ENCODE results near the gene RAB44.

The RAB44 gene

GRCh38 chr6:36776167-36776566, 78.5 kb downstream of the RAB44 start:
- H4K20me1 ChIP-seq (ENCODE audit: insufficient read depth, low read length), result no peaks in the 10 kb centered on the region
- H2AFZ ChIP-seq (ENCODE audit: low read depth, low read length), result no peak overlapping the region
- TF ChIP-seq CTCF (IDR thresholded peaks at IDR 0.05; ENCODE audit: low read depth, low read length) (no peak), EZH2phosphoT487 (IDR thresholded peaks at IDR 0.05; ENCODE audit: low read depth) (no peak)

GRCh38 chr6:36777801-36778200, 80.2 kb downstream of the RAB44 start:
- Histone ChIP-seq H3K4me2 (ENCODE audit: low read length) (no peak overlapping the region), H3K27me3 (ENCODE audit: low read depth, low read length) (peaks cover 52% of the 10 kb centered on the region), H2AFZ (ENCODE audit: low read depth, low read length) (no peak overlapping the region), H4K20me1 (ENCODE audit: insufficient read depth, low read length) (no peaks in the 10 kb centered on the region), H3K79me2 (ENCODE audit: low read length) (no peaks in the 10 kb centered on the region), H3K27ac (ENCODE audit: low read length) (no peak overlapping the region), H3K4me1 (ENCODE audit: low read length) (peaks cover 23% of the 10 kb centered on the region), H3K9ac (ENCODE audit: low read length) (no peak overlapping the region), H3K9me3 (ENCODE audit: insufficient read depth, low read length) (no peaks in the 10 kb centered on the region), H3K4me3 (ENCODE audit: low read length) (no peak overlapping the region), H3K36me3 (replicated peaks; ENCODE audit: low read depth, low read length) (no peaks in the 10 kb centered on the region)
- TF ChIP-seq EZH2phosphoT487 (IDR thresholded peaks at IDR 0.05; ENCODE audit: low read depth) (no peak), CTCF (IDR thresholded peaks at IDR 0.05; ENCODE audit: low read depth, low read length) (no peak)

More at GRCh38 chr6:36776167-36776566, 78.5 kb downstream of the RAB44 start:
- H3K9me3 ChIP-seq (ENCODE audit: insufficient read depth, low read length), result no peaks in the 10 kb centered on the region
- H3K4me3 ChIP-seq (ENCODE audit: low read length), result no peak overlapping the region
- no peak overlapping the region for H3K9ac ChIP-seq (ENCODE audit: low read length)
- no peaks in the 10 kb centered on the region for H3K36me3 ChIP-seq (replicated peaks; ENCODE audit: low read depth, low read length)
- no peaks in the 10 kb centered on the region for H3K79me2 ChIP-seq (ENCODE audit: low read length)
- no peak overlapping the region for H3K27ac ChIP-seq (ENCODE audit: low read length)
- H3K4me1 ChIP-seq (ENCODE audit: low read length), result peaks cover 10% of the 10 kb centered on the region
- H3K27me3 ChIP-seq (ENCODE audit: low read depth, low read length), result peaks cover 52% of the 10 kb centered on the region
- no peak overlapping the region for H3K4me2 ChIP-seq (ENCODE audit: low read length)

DNA sequence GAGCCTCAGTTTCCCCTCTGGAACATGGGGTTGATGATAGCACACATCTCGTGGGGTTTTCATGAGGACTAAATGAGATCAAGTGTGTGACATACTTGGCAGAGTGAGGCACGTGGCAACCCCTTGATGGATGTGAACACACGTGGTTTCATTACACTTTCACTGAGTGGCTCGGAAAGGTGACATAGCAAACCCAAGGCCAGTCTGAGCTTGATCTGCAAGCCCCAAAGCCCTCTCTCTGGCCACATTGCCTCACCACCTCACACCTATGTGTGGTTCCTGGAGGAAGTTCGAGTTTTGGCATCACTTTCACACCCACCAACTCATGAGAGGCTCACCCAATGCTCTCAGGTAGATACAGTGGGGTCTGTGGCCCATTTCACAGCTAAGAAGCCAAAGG, 81.6 kb downstream of the RAB44 start:
- Histone ChIP-seq H3K4me1 (ENCODE audit: low read length) (peaks cover 23% of the 10 kb centered on the region), H4K20me1 (ENCODE audit: insufficient read depth, low read length) (no peaks in the 10 kb centered on the region), H3K27ac (ENCODE audit: low read length) (no peak overlapping the region), H3K4me3 (ENCODE audit: low read length) (no peak overlapping the region), H3K79me2 (ENCODE audit: low read length) (no peaks in the 10 kb centered on the region), H3K36me3 (replicated peaks; ENCODE audit: low read depth, low read length) (no peaks in the 10 kb centered on the region), H3K27me3 (ENCODE audit: low read depth, low read length) (peaks cover 52% of the 10 kb centered on the region), H3K9me3 (ENCODE audit: insufficient read depth, low read length) (no peaks in the 10 kb centered on the region), H2AFZ (ENCODE audit: low read depth, low read length) (no peak overlapping the region), H3K9ac (ENCODE audit: low read length) (no peak overlapping the region), H3K4me2 (ENCODE audit: low read length) (no peak overlapping the region)
- TF ChIP-seq CTCF (IDR thresholded peaks at IDR 0.05; ENCODE audit: low read depth, low read length) (no peak), EZH2phosphoT487 (IDR thresholded peaks at IDR 0.05; ENCODE audit: low read depth) (no peak)

DNA sequence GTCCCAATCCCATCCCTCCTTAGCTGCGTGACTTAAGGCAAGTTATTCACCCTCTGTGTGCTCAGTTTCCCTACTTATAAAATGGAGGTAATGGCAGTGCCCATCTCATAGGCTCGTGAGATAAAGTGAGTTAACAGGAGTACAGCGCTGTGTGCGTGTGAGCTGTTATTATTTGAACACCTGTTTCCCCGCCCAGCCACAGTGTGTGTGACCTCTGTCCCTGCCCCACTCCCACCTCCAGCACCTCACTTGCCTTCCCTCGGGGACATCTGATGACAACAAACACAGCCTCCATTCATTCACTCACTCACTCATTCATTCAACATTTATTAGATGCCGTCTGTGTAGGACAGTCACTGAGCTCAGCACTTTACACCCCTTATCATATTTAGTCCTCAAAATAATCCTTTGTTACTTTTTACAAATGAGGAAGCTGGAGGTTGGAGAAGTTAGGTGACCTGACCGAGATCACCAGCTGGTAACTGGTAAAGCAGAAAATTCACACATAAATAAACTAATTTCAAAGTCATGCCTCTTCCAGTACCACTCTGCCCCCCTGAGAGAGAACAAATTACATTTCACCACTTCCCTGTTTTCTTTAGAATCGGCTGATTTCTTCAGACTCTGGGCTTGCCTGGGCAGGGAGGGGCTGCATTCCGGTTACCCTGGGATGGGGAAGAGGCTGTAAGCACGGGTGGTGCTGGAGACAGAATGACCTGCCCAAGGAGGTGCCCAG, 83.0 kb downstream of the RAB44 start:
- Histone ChIP-seq H3K9me3 (ENCODE audit: insufficient read depth, low read length) (no peaks in the 10 kb centered on the region), H3K27me3 (ENCODE audit: low read depth, low read length) (peaks cover 41% of the 10 kb centered on the region), H3K36me3 (replicated peaks; ENCODE audit: low read depth, low read length) (no peaks in the 10 kb centered on the region), H3K4me3 (ENCODE audit: low read length) (no peak overlapping the region), H3K4me1 (ENCODE audit: low read length) (peaks cover 23% of the 10 kb centered on the region), H3K4me2 (ENCODE audit: low read length) (peak overlapping the region; percentile 34), H3K27ac (ENCODE audit: low read length) (no peak overlapping the region), H3K9ac (ENCODE audit: low read length) (no peak overlapping the region), H4K20me1 (ENCODE audit: insufficient read depth, low read length) (no peaks in the 10 kb centered on the region), H3K79me2 (ENCODE audit: low read length) (no peaks in the 10 kb centered on the region), H2AFZ (ENCODE audit: low read depth, low read length) (peak overlapping the region; percentile 26; the same call in 1 of the 2 replicates)
- no peak for TF ChIP-seq CTCF (IDR thresholded peaks at IDR 0.05; ENCODE audit: low read depth, low read length)
- TF ChIP-seq EZH2phosphoT487 (IDR thresholded peaks at IDR 0.05; ENCODE audit: low read depth), result no peak

All from OCI-LY3 (cell line).